Lung microvascular endothelial cell (primary cell): ENCODE measurements around the gene HHIP. TPM values are rescaled to one million over a fixed set of nuclear protein-coding genes. Genes with fewer than 3 reads are reported as not detected.

Source experiments
- DNase-seq, 2 donors: peaks; one replicate each; pipeline versions ENCODE4 v3.0.0 to v3.0.0-alpha.2; 2010; ENCODE audit warnings: low read depth in 2 of 2
- total RNA-seq: library from RNA; depleted of rRNA; stranded (reverse); fragments of >200 nt; gene quantifications from 2 replicates; pipeline ENCODE4 v1.2.1, GENCODE V29; 2014

Gene HHIP
- total RNA-seq, 1 donor from 2014 or later: 59.1 TPM

DNA sequence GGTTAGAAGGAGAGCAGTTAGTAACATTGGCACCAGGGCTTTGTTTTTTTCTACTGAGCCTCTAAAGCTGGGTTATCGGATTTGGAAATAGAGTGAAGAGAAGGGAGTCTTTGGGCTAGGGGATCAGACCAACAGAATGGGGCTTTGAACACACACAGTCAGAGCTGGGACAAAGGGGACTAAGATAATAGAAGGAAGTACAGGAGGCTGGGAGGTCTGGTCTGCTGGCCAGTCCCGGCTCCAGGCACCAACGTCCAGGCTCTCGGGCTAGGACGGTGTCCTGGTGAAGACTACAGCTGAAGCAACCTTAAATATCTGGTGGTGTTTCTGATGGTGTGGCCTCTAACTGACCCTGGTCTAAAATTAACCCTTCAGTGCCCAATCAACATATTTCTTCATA, 57.5 kb downstream of the HHIP start:
- DNase-seq: peak in 1 of 2 donors; percentile 32

DNA sequence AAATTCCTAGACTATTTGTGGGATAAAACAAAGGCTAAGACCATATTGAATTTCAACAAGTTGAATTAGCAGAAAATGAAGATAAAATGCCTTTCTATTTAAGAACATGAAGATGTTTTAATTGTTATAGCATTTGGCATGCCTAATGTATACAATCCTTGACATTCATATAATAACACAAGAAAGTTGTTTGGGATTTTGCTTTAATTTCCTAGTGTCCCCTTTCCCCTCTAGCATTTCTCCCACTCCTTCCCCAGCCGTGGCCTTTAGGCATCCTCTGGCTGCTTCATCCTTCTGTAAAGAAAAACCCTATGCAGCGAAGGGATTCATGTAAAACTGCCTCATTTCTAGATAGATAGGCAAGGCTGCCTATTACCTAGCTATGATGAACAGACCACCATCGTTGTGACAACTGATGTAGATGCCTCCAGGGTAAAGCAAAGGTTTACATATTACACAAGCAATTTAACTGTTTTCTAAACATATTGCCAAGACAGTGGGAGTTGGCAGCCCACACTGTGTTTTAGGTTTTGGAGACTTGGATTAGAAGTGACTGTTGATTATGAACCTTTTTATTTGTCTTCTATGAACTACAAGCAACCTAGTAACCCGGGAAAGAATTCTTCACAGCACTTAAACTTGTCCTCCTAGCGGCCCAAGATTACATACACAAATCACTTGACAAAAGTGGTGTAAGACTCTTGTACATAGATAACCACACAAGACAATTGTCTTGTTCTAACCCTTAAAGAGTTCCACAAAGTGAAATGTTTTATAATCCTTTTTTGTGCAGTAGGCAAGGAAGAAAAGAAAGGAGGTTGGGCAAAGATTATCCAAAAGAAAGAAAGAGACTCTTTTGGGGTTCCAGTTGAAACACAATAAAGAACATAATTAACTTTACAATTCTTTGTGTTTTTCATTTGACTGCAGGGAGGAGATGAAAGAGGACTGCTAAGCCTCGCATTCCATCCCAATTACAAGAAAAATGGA, 59.9 kb downstream of the HHIP start:
- DNase-seq: no peak

GRCh38 chr4:144709159-144709558, 63.2 kb downstream of the HHIP start:
- peak; percentile 28 to 92 for DNase-seq

DNA sequence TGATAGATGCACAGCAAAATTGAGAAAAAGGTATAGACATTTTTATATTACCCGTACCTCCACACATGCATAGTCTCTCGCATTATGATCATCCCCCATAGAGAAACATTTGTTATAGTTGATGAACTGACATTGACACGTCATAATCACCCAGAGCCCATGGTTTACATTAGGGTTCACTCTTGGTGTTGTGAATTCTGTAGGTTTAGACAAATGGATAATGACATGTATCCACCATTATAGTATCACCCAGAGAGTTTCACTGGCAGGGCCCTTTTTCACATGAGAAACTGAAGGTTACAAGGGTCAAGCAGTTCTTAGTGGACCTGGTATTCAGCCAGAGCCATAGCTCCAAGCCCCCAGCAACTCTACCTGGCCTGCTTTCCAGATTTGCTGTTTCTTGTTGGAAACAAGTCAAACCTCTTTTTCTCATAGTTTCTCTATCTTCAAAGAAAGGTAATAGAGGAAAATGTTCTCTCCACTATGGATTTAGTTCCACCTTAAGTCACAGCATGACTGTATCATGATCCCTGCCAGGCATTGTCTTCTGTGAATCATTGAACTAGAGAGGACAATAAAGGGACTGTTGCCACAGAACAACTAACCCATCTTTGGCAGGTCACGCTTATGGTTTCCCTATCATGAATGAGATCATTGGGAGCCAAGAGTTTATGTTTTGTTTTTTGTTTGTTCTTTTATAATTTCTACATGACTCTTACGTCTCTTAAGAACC, 64.0 kb downstream of the HHIP start:
- DNase-seq: peak; percentile 90 to 94

GRCh38 chr4:144710526-144710912, 64.6 kb downstream of the HHIP start:
- DNase-seq: peak in 1 of 2 donors; percentile 21

DNA sequence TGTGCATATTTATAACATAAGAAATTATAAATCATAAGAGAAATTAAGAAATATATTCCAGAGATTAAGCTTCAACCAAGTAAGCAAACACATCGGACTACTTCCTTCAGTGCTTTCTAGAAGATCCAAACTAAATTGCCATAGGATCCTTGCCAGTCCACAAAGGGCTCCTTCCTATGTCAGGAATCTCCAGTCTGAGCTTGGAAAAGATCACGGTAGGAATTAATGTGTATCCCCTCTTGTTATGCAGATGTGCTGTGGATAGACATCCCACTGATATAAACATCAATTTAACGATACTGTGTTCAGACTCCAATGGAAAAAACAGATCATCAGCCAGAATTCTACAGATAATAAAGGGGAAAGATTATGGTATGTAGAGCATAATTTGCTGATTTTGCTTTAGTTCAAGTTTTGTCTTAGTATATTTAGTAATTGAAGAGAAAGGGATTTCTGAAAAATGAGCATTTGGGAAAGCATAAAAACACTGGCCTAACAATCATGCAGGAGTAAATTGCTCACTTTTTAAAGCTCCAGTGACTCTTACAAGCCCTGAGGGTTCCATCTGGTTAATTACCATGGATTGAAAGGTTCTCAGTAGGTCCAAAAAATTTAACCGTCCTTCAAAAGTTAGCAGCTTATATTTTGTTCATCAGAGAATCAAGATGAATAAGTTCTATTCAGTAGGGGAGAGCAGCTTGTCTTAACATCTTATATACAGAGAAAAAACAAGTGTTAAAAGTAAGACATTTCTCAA, 65.9 kb downstream of the HHIP start:
- DNase-seq: no peak

- peak; percentile 36 to 38 for DNase-seq
Measured at GRCh38 chr4:144712775-144713174, 66.8 kb downstream of the HHIP start.

DNA sequence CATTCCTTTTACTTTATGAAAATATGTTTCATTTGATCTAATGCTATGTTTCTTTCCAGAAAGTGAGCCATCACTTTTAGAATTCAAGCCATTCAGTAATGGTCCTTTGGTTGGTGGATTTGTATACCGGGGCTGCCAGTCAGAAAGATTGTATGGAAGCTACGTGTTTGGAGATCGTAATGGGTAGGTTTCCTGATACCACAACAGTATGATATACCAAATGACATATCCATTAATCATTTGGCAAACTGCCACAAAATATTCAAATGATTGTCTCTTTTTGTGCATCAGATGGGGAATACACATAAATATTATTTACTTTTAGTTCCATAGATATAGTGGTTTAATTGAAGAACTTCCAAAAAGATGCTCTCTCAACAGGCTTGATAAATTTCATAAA, 68.2 kb downstream of the HHIP start:
- DNase-seq: no peak

GRCh38 chr4:144715230-144715629, 69.3 kb downstream of the HHIP start:
- DNase-seq: no peak

GRCh38 chr4:144716778-144717177, 70.8 kb downstream of the HHIP start:
- no peak for DNase-seq

- no peak for DNase-seq
Measured at GRCh38 chr4:144718958-144719512, 73.1 kb downstream of the HHIP start.

- DNase-seq: no peak
Measured at GRCh38 chr4:144720491-144720890, 74.5 kb downstream of the HHIP start.

GRCh38 chr4:144721994-144722393, 76.0 kb downstream of the HHIP start:
- no peak for DNase-seq

GRCh38 chr4:144723471-144723870, 77.5 kb downstream of the HHIP start:
- no peak for DNase-seq

- no peak for DNase-seq
Measured at GRCh38 chr4:144729175-144729574, 83.2 kb downstream of the HHIP start.

DNA sequence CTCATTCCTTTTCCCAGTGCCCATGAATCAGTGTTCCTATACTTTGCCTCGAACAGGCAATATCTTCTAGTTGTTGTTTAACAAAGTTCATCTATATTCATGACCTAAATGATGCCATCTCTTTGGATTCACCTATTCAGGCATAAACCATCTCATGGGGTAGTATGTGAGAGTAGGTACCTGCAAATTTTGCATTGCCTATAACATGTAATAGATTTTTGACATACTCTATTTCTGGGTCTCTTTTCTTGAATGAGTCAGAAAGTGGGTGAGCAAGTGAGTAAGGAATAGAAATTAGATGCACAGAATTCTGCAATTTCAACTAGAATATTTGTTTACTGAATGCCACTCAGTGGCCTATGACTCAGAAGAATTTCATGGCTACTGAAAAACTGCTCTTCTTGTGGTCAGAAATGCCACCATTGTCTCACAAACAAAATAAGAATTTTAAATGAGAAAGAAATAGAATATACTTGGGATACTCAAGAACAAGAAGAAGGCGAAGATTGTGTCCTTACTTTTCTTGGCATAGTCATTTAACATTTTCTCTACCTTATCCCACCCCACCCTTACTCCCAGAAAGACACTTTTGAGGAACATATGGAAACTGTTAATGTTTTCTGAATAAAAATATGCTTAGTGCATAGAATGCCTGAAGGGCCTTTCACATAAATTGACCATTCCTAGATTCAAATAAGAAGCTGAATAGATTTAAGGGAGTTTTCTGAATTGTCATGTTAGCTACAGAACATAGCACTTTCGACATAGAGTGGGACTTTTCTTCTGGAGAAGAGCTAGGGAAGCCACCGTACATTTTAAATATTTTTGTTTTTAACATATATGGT, 86.8 kb downstream of the HHIP start:
- peak in 1 of 2 donors; percentile 14 for DNase-seq

GRCh38 chr4:144733566-144733965, 87.6 kb downstream of the HHIP start:
- no peak for DNase-seq

GRCh38 chr4:144734522-144734921, 88.6 kb downstream of the HHIP start:
- DNase-seq: no peak

DNA sequence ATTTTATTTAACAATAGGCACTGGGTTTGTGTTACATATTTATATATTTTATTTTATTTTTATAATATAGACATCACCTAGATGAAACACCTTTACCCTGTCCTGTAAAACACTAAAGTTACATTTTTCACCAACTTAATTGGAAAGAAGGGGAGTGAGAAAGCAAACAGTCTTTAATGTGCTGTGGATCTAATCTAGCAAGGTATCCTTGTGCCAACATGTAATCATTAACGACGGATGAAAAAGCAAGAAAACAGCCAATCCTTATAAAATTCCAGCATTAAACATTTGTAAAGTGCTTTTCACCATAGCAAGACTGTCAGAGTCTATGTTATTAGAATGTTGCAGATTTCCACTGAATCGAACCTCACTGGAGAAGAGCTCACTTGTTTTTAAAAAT, 92.7 kb downstream of the HHIP start:
- no peak for DNase-seq

DNA sequence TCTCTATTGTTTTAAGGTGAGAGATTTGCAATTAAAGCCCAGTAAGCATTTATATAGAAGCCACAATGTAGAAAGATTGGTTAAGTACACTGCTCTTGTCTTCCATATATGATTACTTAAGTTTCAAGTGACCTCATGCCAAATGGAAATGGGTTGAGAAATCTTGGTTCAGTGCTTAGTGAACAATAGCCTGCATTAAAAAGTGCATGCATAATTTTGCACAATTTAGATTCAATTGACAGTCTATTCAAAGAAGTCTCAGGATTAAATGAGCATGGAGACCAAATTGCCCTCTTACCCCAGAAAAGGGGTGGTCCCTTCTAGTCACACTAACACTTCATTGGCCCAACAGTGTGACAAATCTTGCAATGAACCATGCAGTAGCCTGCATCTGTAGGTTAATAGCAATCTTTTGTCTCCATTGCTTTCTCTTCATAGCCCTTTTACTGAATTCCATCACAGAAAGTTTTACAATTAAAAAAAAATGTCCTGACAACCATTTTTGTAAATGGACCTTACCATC, 93.6 kb downstream of the HHIP start:
- no peak for DNase-seq
